ENCODE results near the gene GATD1.

DNA sequence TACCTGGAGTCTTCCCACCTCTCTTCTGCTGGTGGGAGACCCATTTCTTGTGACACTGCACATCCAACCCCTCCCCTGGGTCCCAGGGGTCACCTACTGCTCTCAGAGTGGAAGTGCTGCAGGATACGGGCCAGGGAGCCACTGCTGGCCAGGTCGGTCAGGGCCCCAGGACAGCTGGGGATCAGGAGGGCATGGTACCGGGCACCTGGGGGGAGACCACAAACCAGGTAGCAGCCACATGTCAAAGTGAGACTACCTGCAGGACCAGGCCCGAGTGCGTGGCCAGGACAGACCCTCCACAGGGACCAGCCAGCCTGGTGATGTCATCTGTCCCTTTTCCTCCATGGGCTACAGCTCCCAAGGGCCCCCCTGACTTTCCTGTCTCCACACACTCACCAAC, 3.9 kb downstream of the GATD1 start:
- TF ChIP-seq, protein P1, sequence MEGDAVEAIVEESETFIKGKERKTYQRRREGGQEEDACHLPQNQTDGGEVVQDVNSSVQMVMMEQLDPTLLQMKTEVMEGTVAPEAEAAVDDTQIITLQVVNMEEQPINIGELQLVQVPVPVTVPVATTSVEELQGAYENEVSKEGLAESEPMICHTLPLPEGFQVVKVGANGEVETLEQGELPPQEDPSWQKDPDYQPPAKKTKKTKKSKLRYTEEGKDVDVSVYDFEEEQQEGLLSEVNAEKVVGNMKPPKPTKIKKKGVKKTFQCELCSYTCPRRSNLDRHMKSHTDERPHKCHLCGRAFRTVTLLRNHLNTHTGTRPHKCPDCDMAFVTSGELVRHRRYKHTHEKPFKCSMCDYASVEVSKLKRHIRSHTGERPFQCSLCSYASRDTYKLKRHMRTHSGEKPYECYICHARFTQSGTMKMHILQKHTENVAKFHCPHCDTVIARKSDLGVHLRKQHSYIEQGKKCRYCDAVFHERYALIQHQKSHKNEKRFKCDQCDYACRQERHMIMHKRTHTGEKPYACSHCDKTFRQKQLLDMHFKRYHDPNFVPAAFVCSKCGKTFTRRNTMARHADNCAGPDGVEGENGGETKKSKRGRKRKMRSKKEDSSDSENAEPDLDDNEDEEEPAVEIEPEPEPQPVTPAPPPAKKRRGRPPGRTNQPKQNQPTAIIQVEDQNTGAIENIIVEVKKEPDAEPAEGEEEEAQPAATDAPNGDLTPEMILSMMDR (IDR thresholded peaks at IDR 0.05) = no peak
- no peak for TF ChIP-seq POLR2A (IDR thresholded peaks at IDR 0.05)

All from Peyer's patch (tissue), 4 donors.